Cardiac fibroblast (primary cell): ENCODE data around the gene SF1.

Experiments used
- DNase-seq, 2 donors: peaks; one replicate each; pipeline versions ENCODE4 v3.0.0 to v3.0.0-alpha.2; 2010; ENCODE audit warnings: low read depth in 2 of 2
- H3K4me3 ChIP-seq, 2 donors: replicated peaks in 1 of 2; 1 replicate in 1 of 2; 2 replicates in 1 of 2; pipeline ENCODE4 v1.5.1; 2011; ENCODE audit warnings: low read depth in 2 of 2, low read length in 2 of 2, mild to moderate bottlenecking in 2 of 2, moderate library complexity in 1 of 2
- TF ChIP-seq, protein P1 (sequence below): IDR thresholded peaks from one replicate; pipeline ENCODE4 v1.5.1; 2011; ENCODE audit warnings: low read depth, mild to moderate bottlenecking, low read length, inconsistent platforms

SF1 gene

DNA sequence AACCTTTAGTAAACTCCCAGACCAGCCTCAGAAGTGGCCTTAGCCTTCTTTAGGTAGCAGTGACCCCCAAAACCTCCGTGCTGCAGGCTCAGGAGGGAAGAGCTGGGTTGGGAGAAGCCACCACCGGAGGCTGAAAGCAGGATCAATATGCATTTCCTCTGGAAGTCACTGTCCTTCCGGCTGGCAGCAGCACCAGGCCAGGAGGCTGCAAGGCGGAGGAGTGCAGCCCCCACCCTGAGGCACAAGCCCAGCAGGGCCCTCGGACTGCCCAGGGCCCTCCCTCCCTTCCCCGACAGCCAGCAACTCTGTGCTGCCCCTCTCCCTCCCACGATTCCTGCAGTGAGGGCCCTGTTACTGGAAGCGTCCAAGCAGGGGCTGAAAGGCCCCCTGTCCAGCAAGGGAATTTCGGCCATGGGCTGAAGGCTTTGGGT, 52.1 kb downstream of the SF1 start:
- TF ChIP-seq, protein P1, sequence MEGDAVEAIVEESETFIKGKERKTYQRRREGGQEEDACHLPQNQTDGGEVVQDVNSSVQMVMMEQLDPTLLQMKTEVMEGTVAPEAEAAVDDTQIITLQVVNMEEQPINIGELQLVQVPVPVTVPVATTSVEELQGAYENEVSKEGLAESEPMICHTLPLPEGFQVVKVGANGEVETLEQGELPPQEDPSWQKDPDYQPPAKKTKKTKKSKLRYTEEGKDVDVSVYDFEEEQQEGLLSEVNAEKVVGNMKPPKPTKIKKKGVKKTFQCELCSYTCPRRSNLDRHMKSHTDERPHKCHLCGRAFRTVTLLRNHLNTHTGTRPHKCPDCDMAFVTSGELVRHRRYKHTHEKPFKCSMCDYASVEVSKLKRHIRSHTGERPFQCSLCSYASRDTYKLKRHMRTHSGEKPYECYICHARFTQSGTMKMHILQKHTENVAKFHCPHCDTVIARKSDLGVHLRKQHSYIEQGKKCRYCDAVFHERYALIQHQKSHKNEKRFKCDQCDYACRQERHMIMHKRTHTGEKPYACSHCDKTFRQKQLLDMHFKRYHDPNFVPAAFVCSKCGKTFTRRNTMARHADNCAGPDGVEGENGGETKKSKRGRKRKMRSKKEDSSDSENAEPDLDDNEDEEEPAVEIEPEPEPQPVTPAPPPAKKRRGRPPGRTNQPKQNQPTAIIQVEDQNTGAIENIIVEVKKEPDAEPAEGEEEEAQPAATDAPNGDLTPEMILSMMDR = no peak
- DNase-seq = no peak
- no peak overlapping the region for H3K4me3 ChIP-seq

DNA sequence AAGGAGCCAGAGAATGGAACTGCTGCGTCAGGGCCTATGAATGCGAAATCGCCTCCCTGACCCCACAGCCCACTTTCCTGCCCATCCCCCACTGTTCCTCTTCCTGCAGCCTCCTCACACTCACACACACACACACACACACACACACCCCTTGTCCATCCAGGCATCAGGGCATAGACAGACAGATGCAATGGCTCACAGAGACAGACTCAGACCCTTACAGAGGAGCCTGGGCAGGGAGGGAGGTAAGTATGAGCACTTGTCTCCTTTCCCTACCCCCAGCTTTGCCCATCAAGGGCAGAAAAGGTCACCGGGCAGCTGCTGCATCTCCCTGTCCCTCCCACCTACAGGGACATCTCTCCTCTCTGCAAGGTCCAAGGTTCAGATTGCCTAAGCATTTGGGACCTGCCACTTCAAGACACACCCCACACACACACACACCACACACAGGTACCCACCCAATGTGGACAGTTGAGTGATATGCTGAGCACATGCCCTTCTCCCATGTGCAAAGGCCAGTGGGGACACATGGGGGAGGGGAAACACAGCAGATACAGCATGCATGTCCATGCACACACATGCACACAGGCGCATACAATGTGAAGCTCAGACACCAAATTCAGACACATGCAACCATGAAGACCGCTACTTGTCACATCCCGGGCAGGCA, 53.3 kb downstream of the SF1 start:
- TF ChIP-seq, protein P1 = no peak
- DNase-seq = no peak
- no peak overlapping the region for H3K4me3 ChIP-seq

DNA sequence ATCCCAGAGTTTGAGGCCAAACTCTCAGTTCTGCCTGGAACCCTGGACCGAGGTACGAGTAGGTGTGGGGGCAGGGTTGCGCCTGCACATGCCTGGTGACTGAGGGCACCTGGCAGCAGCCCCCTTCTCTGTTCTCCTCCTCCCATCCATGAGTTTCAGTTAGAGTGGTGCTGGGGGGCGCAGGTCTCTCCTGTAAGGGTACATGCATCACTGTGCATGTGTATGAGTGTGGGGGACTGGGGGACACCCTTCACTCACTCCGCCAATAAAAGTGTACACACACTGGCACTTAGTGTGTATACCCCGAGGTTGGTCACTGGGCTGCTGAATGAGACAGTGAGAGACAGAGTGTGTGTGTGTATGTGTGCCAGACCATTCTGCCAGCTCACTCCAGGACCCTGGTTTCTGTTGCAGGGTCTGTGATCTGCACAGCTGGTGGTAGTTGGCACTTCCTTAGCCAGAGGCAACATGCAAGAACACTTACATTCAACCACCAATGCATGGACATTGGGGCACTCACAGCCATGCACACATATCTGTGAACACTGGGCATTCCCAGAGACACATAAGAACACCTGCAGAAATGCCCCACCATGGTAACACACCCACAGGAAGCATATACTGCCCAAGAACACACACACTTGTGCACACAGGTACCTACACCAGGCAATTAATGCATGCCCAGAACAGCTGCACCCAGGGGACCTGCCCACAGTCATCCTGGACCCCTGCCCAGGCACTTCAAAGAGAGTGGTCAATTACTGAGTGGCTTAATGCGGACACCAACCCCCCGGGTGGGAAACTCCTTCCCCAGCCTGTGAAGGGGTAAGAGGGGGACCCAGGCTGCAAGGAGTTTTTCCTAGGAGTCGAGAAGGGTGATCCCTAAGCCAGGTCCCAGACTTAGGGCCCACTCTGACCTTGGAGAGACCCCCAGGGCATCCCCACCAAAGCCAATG, 54.2 kb downstream of the SF1 start:
- no peak overlapping the region for H3K4me3 ChIP-seq
- DNase-seq = no peak
- TF ChIP-seq, protein P1 = no peak

DNA sequence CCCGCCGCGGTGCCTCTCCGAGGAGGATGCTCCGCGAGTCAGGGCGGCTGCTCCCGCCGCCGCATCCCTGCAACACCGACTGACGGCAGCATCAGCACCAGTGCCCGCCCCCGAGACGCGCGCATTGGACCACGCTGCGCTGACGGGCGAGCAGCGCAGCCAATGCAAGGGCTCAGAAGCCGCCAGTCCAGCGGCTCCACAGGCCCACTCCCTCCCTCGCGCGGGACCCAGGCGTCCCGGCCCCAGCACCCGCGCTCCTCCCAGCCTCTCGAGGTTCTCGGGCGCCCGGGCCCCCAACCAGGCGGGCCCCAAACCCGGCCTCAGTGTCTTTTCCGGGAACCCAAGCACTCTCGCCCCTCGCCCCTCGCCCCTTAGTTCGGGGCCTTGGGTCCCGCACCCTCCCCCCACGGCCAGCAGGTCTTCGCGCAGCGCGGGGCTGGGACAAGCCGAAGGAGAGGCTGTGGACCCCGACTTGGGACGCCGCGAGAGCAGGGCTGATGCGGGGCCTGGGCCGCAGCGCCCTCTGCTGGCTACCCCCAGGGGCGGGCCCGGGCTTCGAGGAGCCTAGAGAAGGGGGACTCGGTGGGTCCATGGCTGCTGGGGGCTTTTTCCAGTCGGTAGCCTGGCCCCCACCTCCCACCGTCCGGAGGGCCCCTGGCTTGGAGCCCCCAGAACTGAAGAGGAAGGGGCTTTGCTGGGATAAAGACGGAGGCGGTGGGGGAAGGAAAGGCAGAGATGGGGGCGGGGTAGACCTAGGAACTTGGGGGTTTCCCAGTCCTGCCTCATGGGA, 55.0 kb downstream of the SF1 start, which contains the start of gene NRXN2:
TSS of gene NRXN2 (minus strand) at position 81 of the 790 bp plus-strand sequence. CDS start 9,498 bp downstream, outside the sequence.
- TF ChIP-seq, protein P1 = peak; percentile 86
- H3K4me3 ChIP-seq = peak within 1 kb of the TSS; percentile 59 to 63
- DNase-seq = peak; percentile 80 to 82

DNA sequence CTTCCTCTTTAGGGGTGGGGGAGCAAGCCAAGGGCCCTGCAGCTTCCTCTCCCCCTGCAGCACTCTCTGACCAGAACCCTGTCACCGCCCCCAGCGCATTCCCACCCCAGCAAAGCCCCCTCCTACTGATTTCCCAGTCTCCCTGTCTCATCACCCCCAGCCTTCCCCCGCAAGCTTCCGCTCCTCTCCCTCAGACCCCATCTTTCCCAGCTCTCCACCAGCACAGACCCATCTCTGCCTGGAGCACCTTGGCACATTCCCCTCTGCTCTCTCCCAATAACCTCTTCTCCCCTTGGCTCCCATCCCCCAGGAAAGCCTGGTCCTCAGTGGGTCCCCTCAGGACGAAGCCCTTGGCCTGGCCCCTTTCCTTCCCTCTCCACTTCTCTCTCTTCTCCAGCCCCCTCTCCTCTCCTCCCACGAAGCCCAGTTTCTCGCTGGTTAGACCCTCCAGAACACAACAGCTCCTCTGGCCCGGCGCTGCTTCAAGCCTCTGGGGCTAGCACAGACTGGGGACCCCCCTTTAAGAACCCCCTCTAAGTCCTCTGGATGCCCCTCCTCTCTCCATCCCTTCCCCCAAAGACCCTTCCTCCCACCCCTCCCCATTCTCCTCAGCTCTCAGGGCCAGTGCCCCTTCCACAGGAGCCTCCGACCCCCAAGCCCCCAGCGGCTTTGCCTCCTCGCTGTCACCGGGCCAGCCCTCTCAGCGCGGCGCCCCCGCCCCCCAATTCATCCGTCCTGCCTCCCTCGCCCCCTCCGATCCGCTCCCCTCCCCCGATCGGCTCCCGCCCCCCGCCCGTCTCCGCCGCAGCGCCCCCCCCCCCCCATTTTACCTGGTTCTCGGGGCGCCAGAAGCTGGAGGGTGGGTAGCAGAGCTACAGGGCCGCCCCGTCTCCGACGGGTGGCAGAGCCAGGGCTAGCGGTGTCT, 55.9 kb downstream of the SF1 start:
- DNase-seq = no peak
- no peak overlapping the region for H3K4me3 ChIP-seq
- TF ChIP-seq, protein P1 = no peak
